SK-N-SH (cell line): ENCODE measurements around the gene CHD1L. TPM values are rescaled to one million over a fixed set of nuclear protein-coding genes. Genes with fewer than 3 reads are reported as not detected.

Source experiments
- CTCF ChIA-PET: fragments of 300-600, 350-600 bp; formaldehyde crosslinking; extraction: SDS; loops from one replicate; lab custom pipeline; 2021; lab: Yijun Ruan, JAX
- POLR2A ChIA-PET: fragments of 350-600 bp; sonication (Branson Sonifier 250); formaldehyde crosslinking; extraction: SDS; loops from one replicate; lab custom pipeline; 2020; ENCODE audit warnings: antibody characterized with exemption, inconsistent platforms; lab: Yijun Ruan, JAX
- DNase-seq: peaks from one replicate; pipeline ENCODE4 v3.0.0; 2012
- H2AFZ ChIP-seq: fragments of 200-600 bp; sonication (generic); 2 replicates; pipeline ENCODE4 v1.8.1; 2016; ENCODE audit warnings: antibody characterized with exemption, mild to moderate bottlenecking, low read depth
- H3F3A ChIP-seq: fragments of 200-600 bp; sonication (generic); replicated peaks from 2 replicates; pipeline ENCODE3; 2016; ENCODE audit warnings: antibody characterized with exemption, mild to moderate bottlenecking; ENCODE audit not compliant: insufficient read depth
- H3K27ac ChIP-seq, 2 experiments: fragments of 200-500 bp in 1 of 2; fragments of 200-600 bp in 1 of 2; sonication (Bioruptor generic) in 1 of 2; sonication (generic), shearing (Covaris generic) in 1 of 2; 2 replicates each; pipeline versions ENCODE4 v1.5.1 to v1.6.1; 2014 to 2016; ENCODE audit warnings: low read depth in 2 of 2, inconsistent platforms in 1 of 2, low read length in 1 of 2, mild to moderate bottlenecking in 1 of 2, mixed read lengths in 1 of 2
- H3K27me3 ChIP-seq: fragments of 200-600 bp; sonication (generic), shearing (Covaris generic); 2 replicates; pipeline ENCODE4 v1.6.1; 2016; ENCODE audit warnings: mixed run types; ENCODE audit not compliant: insufficient read depth
- H3K36me3 ChIP-seq, 2 experiments: fragments of 200-500 bp in 1 of 2; fragments of 200-600 bp in 1 of 2; sonication (Bioruptor generic) in 1 of 2; sonication (generic) in 1 of 2; replicated peaks in 1 of 2; 2 replicates each; pipeline versions ENCODE3 to v1.5.1; 2014 to 2016; ENCODE audit warnings: low read length in 1 of 2, mild to moderate bottlenecking in 1 of 2; ENCODE audit not compliant: insufficient read depth in 2 of 2, control insufficient read depth in 1 of 2
- H3K4me1 ChIP-seq, 2 experiments: fragments of 200-500 bp in 1 of 2; fragments of 200-600 bp in 1 of 2; sonication (Bioruptor generic) in 1 of 2; sonication (generic), shearing (Covaris generic) in 1 of 2; 2 replicates each; pipeline versions ENCODE4 v1.5.1 to v1.6.1; 2014 to 2016; ENCODE audit warnings: low read depth in 1 of 2, low read length in 1 of 2, mixed run types in 1 of 2; ENCODE audit not compliant: insufficient read depth in 2 of 2, control insufficient read depth in 1 of 2
- H3K4me2 ChIP-seq: fragments of 200-600 bp; sonication (generic), shearing (Covaris generic); 2 replicates; pipeline ENCODE4 v1.6.1; 2017; ENCODE audit warnings: mixed run types
- H3K4me3 ChIP-seq, 2 experiments: fragments of 200-500 bp in 1 of 2; fragments of 200-600 bp in 1 of 2; sonication (Bioruptor generic) in 1 of 2; sonication (generic), shearing (Covaris generic) in 1 of 2; 2 replicates each; pipeline versions ENCODE4 v1.5.1 to v1.8.1; 2014 to 2016; ENCODE audit warnings: low read depth in 2 of 2, inconsistent platforms in 1 of 2, low read length in 1 of 2, mild to moderate bottlenecking in 1 of 2, mixed read lengths in 1 of 2, moderate library complexity in 1 of 2
- H3K79me2 ChIP-seq: fragments of 200-600 bp; sonication (generic); 2 replicates; pipeline ENCODE4 v1.8.1; 2017; ENCODE audit warnings: mild to moderate bottlenecking; ENCODE audit not compliant: insufficient read depth
- H3K9ac ChIP-seq: fragments of 200-600 bp; sonication (generic); 2 replicates; pipeline ENCODE4 v1.6.1; 2017; ENCODE audit warnings: mixed run types
- H3K9me2 ChIP-seq: fragments of 200-600 bp; sonication (generic); 2 replicates; pipeline ENCODE4 v1.6.1; 2017; ENCODE audit warnings: mixed run types
- H3K9me3 ChIP-seq: fragments of 200-600 bp; sonication (generic); 2 replicates; pipeline ENCODE4 v1.6.1; 2017; ENCODE audit warnings: mixed run types, mild to moderate bottlenecking, moderate library complexity
- H4K20me1 ChIP-seq: fragments of 200-600 bp; sonication (generic); 2 replicates; pipeline ENCODE4 v1.6.1; 2017; ENCODE audit warnings: mild to moderate bottlenecking, mixed run types; ENCODE audit not compliant: insufficient read depth
- CHD2 ChIP-seq: fragments of 150-350 bp; IDR thresholded peaks from 2 replicates; pipeline ENCODE4 v1.6.1; 2018; ENCODE audit warnings: low read length; ENCODE audit not compliant: partially characterized antibody
- EP300 ChIP-seq, 2 experiments: IDR thresholded peaks; 2 replicates each; pipeline versions ENCODE4 v1.4.0 to v1.6.1; 2012; ENCODE audit warnings: borderline replicate concordance in 1 of 2, low read depth in 1 of 2, low read length in 1 of 2
- EZH2phosphoT487 ChIP-seq: fragments of 200-600 bp; sonication (generic); IDR thresholded peaks from 2 replicates; pipeline ENCODE4 v1.6.1; 2017; ENCODE audit warnings: low read depth, mixed run types, mild to moderate bottlenecking, antibody characterized with exemption, moderate library complexity, borderline replicate concordance
- FOSL2 ChIP-seq: IDR thresholded peaks from 2 replicates; pipeline ENCODE4 v1.4.0; 2012; ENCODE audit warnings: low read depth, mild to moderate bottlenecking, moderate library complexity, borderline replicate concordance
- MXI1 ChIP-seq: IDR thresholded peaks from 2 replicates; pipeline ENCODE4 v1.6.1; 2012; ENCODE audit warnings: mild to moderate bottlenecking, low read depth, low read length, improper control_type of control experiment
- RAD21 ChIP-seq: IDR thresholded peaks from 2 replicates; pipeline ENCODE4 v1.6.1; 2012; ENCODE audit warnings: mild to moderate bottlenecking, low read length
- SMC3 ChIP-seq: IDR thresholded peaks from 2 replicates; pipeline ENCODE4 v1.6.1; 2012; ENCODE audit warnings: low read depth, low read length, improper control_type of control experiment
- TEAD4 ChIP-seq: IDR thresholded peaks from 2 replicates; pipeline ENCODE4 v1.4.0; 2012; ENCODE audit warnings: mild to moderate bottlenecking, borderline replicate concordance; ENCODE audit not compliant: insufficient read depth
- YY1 ChIP-seq: IDR thresholded peaks from 2 replicates; pipeline ENCODE4 v1.4.0; 2012; ENCODE audit warnings: low read depth, mild to moderate bottlenecking
- WGBS: methylation state at CpG from one replicate; pipeline ENCODE4 v1.1.6; 2017; ENCODE audit warnings: low lambda C conversion rate; 5-methylcytosine and 5-hydroxymethylcytosine counted together
- polyA plus RNA-seq, 3 experiments: library from polyadenylated mRNA; depleted of rRNA; stranded (reverse); fragments of >200 nt; gene quantifications; 2 replicates each; pipeline ENCODE4 v1.2.3, GENCODE V29; 2012
- TF ChIP-seq, protein P1 (sequence below): IDR thresholded peaks from 2 replicates; pipeline ENCODE4 v1.4.0; 2012; ENCODE audit warnings: low read depth
- TF ChIP-seq, protein P2 (sequence below): IDR thresholded peaks from 2 replicates; pipeline ENCODE4 v1.4.0; 2012; ENCODE audit warnings: low read depth, borderline replicate concordance
- TF ChIP-seq, protein P3 (sequence below): fragments of 200-600 bp; sonication (generic); IDR thresholded peaks from 2 replicates; pipeline ENCODE4 v1.6.1; 2017; ENCODE audit warnings: antibody characterized with exemption, mild to moderate bottlenecking, moderate library complexity
- TF ChIP-seq, protein P4 (sequence below): fragments of 150-350 bp; IDR thresholded peaks from 2 replicates; pipeline ENCODE4 v1.6.1; 2016; ENCODE audit warnings: mild to moderate bottlenecking, low read depth, low read length

The CHD1L gene
- polyA plus RNA-seq, 1 of the 3 experiments (the other 2 are of a cell fraction): 24.7 TPM

DNA sequence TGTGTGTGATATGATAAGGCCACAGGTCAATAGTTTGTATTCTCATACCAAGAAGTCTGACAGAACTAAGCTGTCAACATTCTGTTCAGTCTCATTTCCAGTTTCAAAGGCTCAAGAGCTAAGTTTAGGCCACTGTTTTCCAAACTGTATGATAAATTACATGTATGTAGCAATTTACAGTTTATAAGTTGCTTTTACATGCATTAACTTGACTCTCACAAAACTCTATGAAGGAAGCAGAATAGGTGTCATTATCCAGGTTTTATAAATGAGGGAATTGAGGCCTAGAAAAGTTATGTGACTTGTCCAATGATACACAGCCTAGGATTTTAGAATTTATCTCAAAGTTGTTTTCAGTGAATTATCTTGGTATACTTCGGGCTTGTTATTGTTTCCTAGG, 40.7 kb upstream of the CHD1L start (continued):
- TF ChIP-seq FOSL2 (no peak), CHD2 (no peak), RAD21 (no peak), MXI1 (no peak)

DNA sequence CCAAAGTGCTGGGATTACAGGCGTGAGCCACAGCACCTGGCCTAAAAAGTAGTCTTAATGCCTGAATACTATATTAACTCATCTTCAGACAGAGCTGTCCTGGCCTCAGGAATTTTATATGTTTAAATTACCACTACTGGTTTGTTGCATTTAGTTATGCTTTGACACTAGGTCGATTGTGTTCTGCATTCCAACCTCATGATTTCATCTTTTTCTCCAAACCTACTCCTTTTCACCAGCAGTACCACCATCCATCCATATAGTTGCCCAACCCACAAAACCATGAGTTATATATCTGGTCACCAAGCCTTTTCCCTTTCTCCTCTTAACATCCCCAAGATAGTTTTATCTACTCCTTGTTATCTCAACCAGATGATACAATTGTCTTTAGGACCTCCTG, 39.9 kb upstream of the CHD1L start:
- H2AFZ ChIP-seq: no peak overlapping the region
- H3K27ac ChIP-seq: no peak overlapping the region
- DNase-seq: no peak
- no peaks in the 10 kb centered on the region for H3K9me3 ChIP-seq
- POLR2A ChIA-PET: no interaction called here
- no peaks in the 10 kb centered on the region for H4K20me1 ChIP-seq
- H3F3A ChIP-seq: no peaks in the 10 kb centered on the region
- no peak overlapping the region for H3K4me2 ChIP-seq
- no peaks in the 10 kb centered on the region for H3K27me3 ChIP-seq
- H3K79me2 ChIP-seq: no peaks in the 10 kb centered on the region
- WGBS: 44% methylated on average over 2 of the region's 2 CpGs
- no peak overlapping the region for H3K9ac ChIP-seq
- no peak for TF ChIP-seq SMC3
- TF ChIP-seq, protein P1, sequence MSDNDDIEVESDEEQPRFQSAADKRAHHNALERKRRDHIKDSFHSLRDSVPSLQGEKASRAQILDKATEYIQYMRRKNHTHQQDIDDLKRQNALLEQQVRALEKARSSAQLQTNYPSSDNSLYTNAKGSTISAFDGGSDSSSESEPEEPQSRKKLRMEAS: no peak
- TF ChIP-seq YY1: no peak
- TF ChIP-seq TEAD4: no peak
- TF ChIP-seq EZH2phosphoT487: no peak
- TF ChIP-seq CHD2: no peak
- TF ChIP-seq, protein P2, sequence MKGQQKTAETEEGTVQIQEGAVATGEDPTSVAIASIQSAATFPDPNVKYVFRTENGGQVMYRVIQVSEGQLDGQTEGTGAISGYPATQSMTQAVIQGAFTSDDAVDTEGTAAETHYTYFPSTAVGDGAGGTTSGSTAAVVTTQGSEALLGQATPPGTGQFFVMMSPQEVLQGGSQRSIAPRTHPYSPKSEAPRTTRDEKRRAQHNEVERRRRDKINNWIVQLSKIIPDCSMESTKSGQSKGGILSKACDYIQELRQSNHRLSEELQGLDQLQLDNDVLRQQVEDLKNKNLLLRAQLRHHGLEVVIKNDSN: no peak
- TF ChIP-seq, protein P3, sequence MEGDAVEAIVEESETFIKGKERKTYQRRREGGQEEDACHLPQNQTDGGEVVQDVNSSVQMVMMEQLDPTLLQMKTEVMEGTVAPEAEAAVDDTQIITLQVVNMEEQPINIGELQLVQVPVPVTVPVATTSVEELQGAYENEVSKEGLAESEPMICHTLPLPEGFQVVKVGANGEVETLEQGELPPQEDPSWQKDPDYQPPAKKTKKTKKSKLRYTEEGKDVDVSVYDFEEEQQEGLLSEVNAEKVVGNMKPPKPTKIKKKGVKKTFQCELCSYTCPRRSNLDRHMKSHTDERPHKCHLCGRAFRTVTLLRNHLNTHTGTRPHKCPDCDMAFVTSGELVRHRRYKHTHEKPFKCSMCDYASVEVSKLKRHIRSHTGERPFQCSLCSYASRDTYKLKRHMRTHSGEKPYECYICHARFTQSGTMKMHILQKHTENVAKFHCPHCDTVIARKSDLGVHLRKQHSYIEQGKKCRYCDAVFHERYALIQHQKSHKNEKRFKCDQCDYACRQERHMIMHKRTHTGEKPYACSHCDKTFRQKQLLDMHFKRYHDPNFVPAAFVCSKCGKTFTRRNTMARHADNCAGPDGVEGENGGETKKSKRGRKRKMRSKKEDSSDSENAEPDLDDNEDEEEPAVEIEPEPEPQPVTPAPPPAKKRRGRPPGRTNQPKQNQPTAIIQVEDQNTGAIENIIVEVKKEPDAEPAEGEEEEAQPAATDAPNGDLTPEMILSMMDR: no peak
- TF ChIP-seq RAD21: no peak
- TF ChIP-seq, protein P4, sequence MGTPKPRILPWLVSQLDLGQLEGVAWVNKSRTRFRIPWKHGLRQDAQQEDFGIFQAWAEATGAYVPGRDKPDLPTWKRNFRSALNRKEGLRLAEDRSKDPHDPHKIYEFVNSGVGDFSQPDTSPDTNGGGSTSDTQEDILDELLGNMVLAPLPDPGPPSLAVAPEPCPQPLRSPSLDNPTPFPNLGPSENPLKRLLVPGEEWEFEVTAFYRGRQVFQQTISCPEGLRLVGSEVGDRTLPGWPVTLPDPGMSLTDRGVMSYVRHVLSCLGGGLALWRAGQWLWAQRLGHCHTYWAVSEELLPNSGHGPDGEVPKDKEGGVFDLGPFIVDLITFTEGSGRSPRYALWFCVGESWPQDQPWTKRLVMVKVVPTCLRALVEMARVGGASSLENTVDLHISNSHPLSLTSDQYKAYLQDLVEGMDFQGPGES: no peak
- no peak for TF ChIP-seq EP300 (IDR thresholded peaks at IDR 0.05; ENCODE audit: borderline replicate concordance in 1 of 2, low read depth in 1 of 2, low read length in 1 of 2)
- no peaks in the 10 kb centered on the region for H3K4me1 ChIP-seq
- H3K9me2 ChIP-seq: no peaks in the 10 kb centered on the region
- CTCF ChIA-PET: no interaction called here
- no peak overlapping the region for H3K4me3 ChIP-seq
- H3K36me3 ChIP-seq: no peaks in the 10 kb centered on the region
